ENCODE data around the gene APBA1. TPM values are rescaled to one million over a fixed set of nuclear protein-coding genes. Genes with fewer than 3 reads are reported as not detected.

Gene APBA1
- polyA plus RNA-seq, 1 of the 3 experiments (the other 2 are of a cell fraction): 3.1 TPM

- DNase-seq: no peak
- ChIA-PET CTCF (interaction anchor here (0.6 kb wide), 1 partner anchor 137 kb away, joined by 3 read pairs; no protein-coding TSS in a partner anchor), POLR2A (no interaction called here)
- no peak overlapping the region for H3K27ac ChIP-seq (ENCODE audit: low read depth in 2 of 2, low read length in 1 of 2)
- no peaks in the 10 kb centered on the region for H4K20me1 ChIP-seq (ENCODE audit: insufficient read depth)
- no peaks in the 10 kb centered on the region for H3K9me3 ChIP-seq
- no peaks in the 10 kb centered on the region for H3K36me3 ChIP-seq (replicated peaks in 1 of 2; ENCODE audit: control insufficient read depth in 1 of 2, insufficient read depth in 2 of 2, low read length in 1 of 2)
- no peak overlapping the region for H3K4me3 ChIP-seq (ENCODE audit: low read depth in 2 of 2, low read length in 1 of 2)
- peaks cover 4 to 7% of the 10 kb centered on the region in 2 experiments; a peak in 3 of 4 replicates for H3K4me1 ChIP-seq (ENCODE audit: control insufficient read depth in 1 of 2, insufficient read depth in 2 of 2, low read depth in 1 of 2, low read length in 1 of 2)
- H3K27me3 ChIP-seq (ENCODE audit: insufficient read depth): no peaks in the 10 kb centered on the region
- TF ChIP-seq NFIC (IDR thresholded peaks at IDR 0.05; ENCODE audit: borderline replicate concordance): no peak
- no peak overlapping the region for H2AFZ ChIP-seq (ENCODE audit: low read depth)
- no peaks in the 10 kb centered on the region for H3K9me2 ChIP-seq
- peaks cover 8% of the 10 kb centered on the region for H3F3A ChIP-seq (replicated peaks; ENCODE audit: insufficient read depth)
- H3K9ac ChIP-seq: no peak overlapping the region
- no peak overlapping the region for H3K4me2 ChIP-seq
- H3K79me2 ChIP-seq (ENCODE audit: insufficient read depth): no peaks in the 10 kb centered on the region
These were observed 113.0 kb downstream of the APBA1 start for GRCh38 chr9:69559126-69559525.

- H3F3A ChIP-seq (replicated peaks; ENCODE audit: insufficient read depth): peaks cover 8% of the 10 kb centered on the region
- no peaks in the 10 kb centered on the region for H3K79me2 ChIP-seq (ENCODE audit: insufficient read depth)
- no peak for TF ChIP-seq SIN3A (IDR thresholded peaks at IDR 0.05; ENCODE audit: borderline replicate concordance, low read depth, low read length)
- TF ChIP-seq PBX3 (IDR thresholded peaks at IDR 0.05): no peak
- no peak for TF ChIP-seq NRF1 (IDR thresholded peaks at IDR 0.05; ENCODE audit: low read depth, low read length)
- no peak for TF ChIP-seq RCOR1 (IDR thresholded peaks at IDR 0.05; ENCODE audit: low read length)
- TF ChIP-seq REST (IDR thresholded peaks at IDR 0.05; ENCODE audit: low read depth, low read length): no peak
- no peak for TF ChIP-seq RAD21 (IDR thresholded peaks at IDR 0.05; ENCODE audit: low read length)
- no peak for TF ChIP-seq POLR2AphosphoS5 (IDR thresholded peaks at IDR 0.05; ENCODE audit: low read depth, low read length)
- TF ChIP-seq RXRA (IDR thresholded peaks at IDR 0.05; ENCODE audit: borderline replicate concordance, low read depth): no peak
- no peak for TF ChIP-seq TAF1 (IDR thresholded peaks at IDR 0.05; ENCODE audit: borderline replicate concordance, low read depth, low read length)
- no peak for TF ChIP-seq USF1 (IDR thresholded peaks at IDR 0.05; ENCODE audit: borderline replicate concordance, low read depth)
- no peak for TF ChIP-seq JUND (IDR thresholded peaks at IDR 0.05)
- TF ChIP-seq RFX5 (IDR thresholded peaks at IDR 0.05; ENCODE audit: low read length): no peak
- TF ChIP-seq IRF3 (IDR thresholded peaks at IDR 0.05; ENCODE audit: low read depth, low read length): no peak
- TF ChIP-seq ZBTB33 (IDR thresholded peaks at IDR 0.05; ENCODE audit: borderline replicate concordance, low read depth): no peak
- TF ChIP-seq FOXM1 (IDR thresholded peaks at IDR 0.05; ENCODE audit: low read depth): no peak
- no peak for TF ChIP-seq TCF12 (IDR thresholded peaks at IDR 0.05)
- no peak overlapping the region for H2AFZ ChIP-seq (ENCODE audit: low read depth)
- no peaks in the 10 kb centered on the region for H3K9me3 ChIP-seq
- H3K4me1 ChIP-seq (ENCODE audit: control insufficient read depth in 1 of 2, insufficient read depth in 2 of 2, low read depth in 1 of 2, low read length in 1 of 2): peaks cover 4 to 7% of the 10 kb centered on the region in 2 experiments; a peak in 3 of 4 replicates
- ChIA-PET POLR2A (no interaction called here), CTCF (interaction anchor here (1.7 to 2.1 kb wide), 2 partner anchors 11 to 135 kb away, joined by 8 to 10 read pairs; no protein-coding TSS in a partner anchor)
- no peak overlapping the region for H3K9ac ChIP-seq
- H4K20me1 ChIP-seq (ENCODE audit: insufficient read depth): no peaks in the 10 kb centered on the region
- DNase-seq: no peak
- 79% methylated on average over 4 of the region's 4 CpGs for WGBS (ENCODE audit: low lambda C conversion rate)
- H3K9me2 ChIP-seq: no peaks in the 10 kb centered on the region
- no peaks in the 10 kb centered on the region for H3K36me3 ChIP-seq (replicated peaks in 1 of 2; ENCODE audit: control insufficient read depth in 1 of 2, insufficient read depth in 2 of 2, low read length in 1 of 2)
- H3K4me3 ChIP-seq (ENCODE audit: low read depth in 2 of 2, low read length in 1 of 2): no peak overlapping the region
- no peak overlapping the region for H3K4me2 ChIP-seq
- H3K27me3 ChIP-seq (ENCODE audit: insufficient read depth): no peaks in the 10 kb centered on the region
- H3K27ac ChIP-seq (ENCODE audit: low read depth in 2 of 2, low read length in 1 of 2): no peak overlapping the region
These were observed 115.5 kb downstream of the APBA1 start for GRCh38 chr9:69556707-69557106.
